GM18519 (cell line): ENCODE results near the gene HMX1.

Experiments
- ATAC-seq: cut with Tn5 transposase; IDR thresholded peaks from one replicate; pipeline ENCODE4 v1.9.1; 2021; ENCODE audit warnings: mild to moderate bottlenecking, moderate library complexity; ENCODE audit not compliant: unreplicated experiment, low FRiP score

Gene HMX1

DNA sequence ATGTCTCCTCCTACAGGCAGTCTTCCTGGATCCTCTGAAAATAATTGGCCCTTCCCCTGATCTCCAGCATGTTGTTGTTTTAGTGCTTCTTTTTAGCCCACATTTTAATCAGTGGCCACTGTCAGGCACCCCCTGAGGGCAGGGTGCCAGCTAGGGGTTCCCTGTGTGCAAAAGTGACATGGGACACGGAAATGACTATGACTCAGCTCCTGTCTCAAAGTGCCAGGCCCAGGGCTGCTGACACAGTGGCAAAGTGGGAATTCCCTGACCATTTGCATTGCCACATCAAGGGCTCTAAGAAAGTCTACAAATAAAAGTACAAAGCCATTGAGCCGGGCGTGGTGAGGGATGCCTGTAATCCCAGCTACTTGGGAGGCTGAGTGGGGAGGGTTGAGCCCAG lies 24.8 kb downstream of the HMX1 start:
- no peak for ATAC-seq

DNA sequence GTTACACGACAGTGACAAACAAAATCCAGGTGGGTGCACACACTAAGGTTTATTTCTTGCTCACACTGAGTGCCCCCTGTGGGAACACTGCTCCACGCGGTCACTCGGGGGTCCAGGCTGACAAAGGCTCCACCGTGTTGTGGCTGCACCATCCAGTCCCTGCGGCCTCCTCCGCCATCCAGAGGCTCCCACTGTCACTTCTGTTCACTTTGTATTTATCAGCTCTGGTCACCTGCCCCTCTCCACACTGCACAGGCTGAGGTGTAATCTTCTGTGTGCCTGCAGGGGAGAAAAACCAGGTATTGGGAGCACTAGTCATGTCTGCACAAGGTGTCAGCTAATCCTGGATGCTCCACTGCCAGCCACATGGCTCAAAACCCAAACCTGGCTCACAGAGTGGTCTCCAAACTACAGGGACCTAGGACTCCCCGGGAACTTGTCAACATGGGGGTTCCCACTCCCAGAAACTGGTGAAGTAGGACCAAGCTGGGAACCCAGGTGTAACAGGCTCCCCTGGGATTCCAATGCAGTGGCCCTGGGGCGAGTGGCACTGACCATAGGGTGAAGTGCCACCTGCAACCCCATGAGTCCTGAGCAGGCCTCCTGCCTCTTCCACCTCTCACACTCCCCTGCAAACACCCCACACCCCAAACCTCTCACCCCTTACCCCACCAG lies 25.5 kb downstream of the HMX1 start:
- no peak for ATAC-seq

DNA sequence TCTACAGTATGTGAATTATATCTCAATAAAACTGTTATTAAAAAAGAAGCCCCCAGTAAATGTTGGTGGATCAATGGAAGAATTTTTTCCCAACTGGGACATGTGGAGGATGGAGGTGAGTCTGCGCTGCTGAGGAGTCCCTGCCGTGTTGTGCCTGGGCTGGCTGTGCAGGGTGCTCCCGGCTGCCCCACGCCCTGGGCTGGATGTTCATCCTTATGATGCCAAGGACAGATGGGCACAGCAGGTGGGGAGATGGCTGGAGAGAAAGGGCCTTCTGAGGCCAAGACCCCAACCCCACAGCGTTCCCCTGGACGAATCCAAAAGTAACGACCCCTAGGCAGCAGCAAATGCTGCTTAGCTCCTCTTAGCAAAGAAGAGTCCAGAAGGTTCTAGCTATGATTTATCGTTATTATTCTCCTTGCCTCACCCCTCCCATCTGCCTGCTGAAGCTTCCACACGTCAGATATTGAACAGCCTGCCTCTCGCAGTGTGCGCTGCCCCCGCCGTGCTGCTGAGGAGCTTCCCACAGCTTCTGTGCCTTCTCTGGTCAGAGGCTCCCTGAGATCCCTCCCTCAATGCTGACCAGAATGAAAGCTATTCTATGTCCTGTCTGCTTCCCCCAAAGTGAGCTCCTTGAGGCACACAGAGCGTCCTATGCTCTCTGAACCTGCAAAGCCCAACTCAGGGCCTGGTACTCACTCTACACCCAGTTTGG lies 26.5 kb downstream of the HMX1 start:
- ATAC-seq, result no peak

DNA sequence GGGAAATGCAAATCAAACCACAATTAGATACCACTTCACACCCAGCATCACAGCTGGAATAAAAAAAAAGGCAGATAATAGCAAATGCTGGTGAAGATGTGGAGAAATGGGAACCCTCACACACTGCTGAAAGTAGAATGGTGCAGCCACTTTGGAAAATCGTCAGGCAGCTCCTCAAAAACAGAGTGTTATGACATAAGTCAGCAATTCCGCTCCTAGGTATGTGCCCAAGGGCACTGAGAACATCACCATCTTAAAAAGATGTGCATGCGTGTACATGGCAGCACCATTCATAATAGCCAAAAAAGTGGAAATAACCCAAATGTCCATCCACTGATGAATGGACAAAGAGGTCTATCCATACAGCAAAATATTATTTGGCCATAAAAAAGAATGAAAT lies 28.0 kb downstream of the HMX1 start:
- no peak for ATAC-seq

DNA sequence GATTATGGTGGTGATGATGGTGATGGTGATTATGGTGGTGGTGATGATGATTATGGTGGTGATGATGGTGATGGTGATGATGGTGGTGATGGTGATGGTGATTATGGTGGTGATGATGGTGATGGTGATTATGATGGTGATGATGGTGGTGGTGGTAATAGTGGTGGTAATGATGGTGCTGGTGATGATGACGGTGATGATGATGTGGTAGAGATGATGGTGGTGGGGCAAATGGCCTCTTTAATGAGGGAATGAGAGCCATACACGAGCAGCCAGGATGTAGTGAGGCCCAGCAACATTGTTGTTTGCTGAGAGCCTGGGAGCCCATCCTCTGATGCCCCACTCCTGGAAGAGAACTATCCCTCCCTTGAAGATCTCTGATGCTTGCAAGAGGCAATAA lies 29.0 kb downstream of the HMX1 start:
- no peak for ATAC-seq

DNA sequence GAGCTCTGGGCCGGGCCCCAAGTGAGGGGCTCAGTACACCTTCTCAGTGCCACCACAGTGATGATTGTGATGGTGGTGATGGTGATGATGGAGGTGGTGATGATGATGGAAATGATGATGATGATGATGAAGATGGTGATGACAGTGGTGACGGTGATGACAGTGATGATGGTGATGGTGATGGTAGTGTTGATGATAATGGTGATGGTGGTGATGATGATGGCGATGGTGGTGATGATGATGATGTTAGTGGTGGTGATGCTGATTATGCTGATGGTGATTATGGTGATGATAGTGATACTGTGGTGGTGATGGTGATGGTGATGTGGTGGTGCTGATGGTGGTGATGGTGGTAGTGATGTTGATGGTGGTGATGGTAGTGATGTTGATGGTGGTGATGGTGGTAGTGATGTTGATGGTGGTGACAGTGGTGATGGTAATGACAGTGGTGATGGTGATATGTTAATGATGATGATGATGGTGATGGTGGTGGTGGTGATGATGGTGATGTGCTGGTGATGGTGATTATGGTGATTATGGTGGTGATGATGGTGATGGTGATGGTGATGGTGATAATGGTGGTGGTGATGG lies 29.9 kb downstream of the HMX1 start:
- no peak for ATAC-seq

DNA sequence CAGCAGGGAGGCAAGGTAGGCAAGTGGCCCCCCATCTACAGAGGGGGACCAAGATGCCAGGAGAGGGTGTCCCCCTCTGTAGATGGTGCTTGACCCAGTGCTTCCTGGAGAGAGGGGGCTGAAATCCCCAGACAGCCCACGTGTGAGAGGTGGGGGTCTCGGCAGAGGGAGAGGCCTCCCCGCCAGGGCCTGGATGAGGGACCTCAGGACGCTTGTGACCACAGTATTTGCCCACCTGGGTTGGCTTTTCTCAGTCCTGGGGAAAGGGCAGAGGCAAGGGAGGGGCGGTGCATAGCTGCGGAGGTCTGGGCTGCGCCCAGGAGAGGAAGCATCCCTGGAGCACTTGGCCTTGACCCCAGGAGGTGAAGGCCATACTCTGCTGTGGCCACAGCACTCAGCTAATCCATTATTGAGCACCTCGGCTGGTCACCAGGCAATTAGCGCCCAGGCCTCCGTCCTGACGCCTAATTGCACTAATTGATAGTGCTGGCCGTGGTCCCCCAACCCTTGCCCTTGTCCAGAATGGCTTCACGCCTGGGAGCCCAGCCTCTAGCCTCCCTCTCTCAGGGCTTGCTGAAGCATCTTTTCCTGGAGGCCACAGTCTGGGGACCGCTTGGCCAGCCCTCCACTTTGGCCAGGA lies 30.7 kb downstream of the HMX1 start:
- ATAC-seq, result no peak

DNA sequence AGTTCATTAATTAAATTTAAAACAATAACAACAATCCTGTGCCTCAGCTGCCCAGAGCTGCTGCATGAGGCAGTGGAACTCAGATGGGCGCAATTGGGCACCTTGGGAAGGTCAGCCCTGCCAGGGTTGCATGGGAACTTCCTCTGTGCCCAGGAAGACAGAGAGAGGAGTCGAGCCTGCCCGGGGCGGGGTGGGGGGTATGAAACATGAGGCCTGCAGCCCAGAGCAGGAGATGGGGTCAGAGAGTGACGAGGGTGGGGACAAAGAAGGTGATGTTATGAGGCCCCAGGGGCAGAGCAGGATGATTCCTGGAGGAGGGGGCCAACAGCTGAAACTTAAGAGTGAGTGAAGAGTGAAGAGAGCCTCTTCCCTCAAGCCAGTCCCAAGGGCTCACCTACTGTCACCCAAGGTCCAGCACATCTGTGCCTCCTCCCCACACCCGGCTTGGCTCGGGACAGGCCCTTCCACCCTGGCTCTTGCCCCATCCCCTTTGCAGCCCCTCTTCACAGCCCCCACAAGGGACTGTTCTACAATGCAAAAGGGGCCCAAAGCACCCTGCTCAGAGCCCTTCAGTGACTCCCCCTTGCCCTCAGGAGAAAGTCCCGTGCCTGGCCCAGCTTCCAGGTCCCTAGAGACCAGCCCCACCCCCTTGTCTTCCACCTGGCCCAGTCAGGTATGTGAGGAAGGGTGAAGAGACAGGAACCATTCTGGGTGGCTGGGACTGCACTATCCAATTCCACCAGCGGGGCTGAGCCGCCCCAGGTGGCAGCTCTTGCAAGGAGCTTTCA lies 31.4 kb downstream of the HMX1 start:
- ATAC-seq, result no peak

DNA sequence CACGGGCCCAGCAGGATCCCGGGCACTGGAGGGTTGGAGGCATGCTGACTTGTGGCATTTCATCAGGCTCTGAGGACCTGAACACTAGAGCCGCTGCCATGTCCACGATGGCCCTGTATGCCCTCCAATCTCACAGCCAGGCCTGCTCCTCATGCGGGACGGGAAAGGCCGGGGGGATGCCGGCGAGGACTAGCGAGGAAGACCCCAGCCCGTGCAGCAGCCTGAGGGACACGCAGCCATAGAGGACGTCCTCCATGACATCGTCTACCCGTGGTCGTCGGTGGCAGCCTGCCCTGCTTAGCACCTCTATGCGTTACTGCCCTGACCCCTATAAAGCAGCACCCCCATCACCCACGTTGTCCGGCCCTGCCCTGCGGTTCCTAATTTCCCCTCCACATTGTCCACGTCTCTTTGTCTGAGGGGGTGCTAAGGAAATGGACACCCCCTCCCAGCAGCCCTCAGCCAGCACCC lies 32.6 kb downstream of the HMX1 start:
- no peak for ATAC-seq

DNA sequence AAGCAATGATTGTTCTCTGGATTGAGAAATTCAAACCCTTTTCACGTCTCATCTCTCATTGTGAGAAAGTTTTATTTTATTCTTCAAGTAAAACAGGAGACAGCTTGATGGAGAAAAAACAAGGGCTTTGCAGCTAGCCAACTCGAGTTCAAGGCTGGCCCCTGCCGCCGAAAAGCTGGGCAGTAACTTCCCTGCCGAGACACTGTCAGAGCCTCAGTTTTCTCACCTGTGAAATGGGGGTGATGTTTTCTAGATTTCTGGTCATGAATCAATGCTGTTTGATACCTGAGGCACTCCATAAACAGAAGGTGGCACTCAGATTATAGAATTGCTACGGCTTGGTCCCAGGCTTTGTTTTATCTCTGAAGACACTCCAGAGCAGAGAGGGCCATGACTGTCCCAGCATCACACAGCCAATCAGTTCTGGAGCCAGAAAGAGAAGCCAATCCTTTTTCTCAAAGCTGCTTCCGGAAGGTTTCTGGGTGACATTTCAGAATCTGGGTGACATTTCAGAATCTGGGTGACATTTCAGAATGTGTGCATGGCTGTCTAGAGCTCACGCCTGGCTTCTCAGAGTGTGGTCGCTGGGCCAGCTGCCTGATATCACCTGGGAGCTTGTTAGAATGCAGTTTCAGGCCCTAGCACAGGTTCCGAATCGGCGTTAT lies 33.2 kb downstream of the HMX1 start:
- no peak for ATAC-seq

DNA sequence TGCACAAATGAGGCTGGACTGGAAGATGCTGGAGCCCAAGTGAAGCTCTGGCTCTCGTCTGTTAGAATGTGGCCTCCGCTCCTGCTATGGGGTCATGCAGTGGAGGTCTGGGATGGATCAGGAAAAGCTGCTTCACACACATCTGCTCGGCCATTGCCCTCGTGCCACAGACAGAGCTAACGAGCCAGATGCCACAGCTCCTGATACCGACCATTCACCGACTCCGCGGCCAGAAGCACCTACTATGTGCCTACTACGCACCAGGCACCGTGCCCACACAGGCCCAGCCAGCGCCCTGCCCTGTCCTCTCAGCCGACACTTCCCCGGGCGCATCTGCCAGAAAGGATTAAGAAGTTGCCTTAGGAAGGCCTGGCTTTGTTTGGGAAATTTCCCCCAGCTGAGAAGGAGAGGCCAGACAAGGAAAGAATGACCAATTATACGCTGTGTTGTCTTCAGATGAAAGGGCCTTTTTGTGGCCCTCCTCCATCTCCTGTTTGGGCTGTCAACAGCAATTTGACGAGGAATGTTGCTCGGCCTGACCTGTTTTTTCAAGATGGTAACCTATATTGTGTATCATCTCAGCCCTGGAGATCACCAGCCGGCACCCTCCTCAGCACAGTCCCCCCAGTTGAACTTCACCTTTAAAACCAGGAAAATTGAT lies 34.3 kb downstream of the HMX1 start:
- ATAC-seq, result no peak

DNA sequence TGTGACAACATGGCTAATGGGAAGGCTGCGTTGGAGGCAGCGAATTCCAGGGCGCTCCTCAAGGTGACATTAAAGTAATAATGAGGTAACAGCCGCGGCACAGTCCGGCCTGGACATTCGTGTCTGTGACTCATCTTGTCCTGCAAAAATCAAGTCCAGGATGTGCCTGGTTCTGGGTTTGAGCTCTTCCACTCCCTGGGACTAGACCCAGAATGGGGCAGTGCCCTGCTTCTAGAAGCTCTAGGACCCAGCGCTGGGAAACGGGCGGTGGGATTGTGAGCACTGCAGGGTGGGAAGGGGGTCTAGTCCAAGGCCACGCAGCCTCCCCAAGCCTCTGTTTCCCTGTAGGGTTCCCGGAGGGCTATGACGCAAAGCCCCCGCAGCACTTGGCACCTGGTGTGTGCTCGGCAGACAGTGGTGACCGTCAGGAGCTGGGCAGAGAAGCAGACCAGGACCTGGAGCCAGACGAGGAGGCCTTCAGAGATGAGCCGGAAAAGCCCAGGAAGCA lies 34.9 kb downstream of the HMX1 start:
- ATAC-seq, result no peak

DNA sequence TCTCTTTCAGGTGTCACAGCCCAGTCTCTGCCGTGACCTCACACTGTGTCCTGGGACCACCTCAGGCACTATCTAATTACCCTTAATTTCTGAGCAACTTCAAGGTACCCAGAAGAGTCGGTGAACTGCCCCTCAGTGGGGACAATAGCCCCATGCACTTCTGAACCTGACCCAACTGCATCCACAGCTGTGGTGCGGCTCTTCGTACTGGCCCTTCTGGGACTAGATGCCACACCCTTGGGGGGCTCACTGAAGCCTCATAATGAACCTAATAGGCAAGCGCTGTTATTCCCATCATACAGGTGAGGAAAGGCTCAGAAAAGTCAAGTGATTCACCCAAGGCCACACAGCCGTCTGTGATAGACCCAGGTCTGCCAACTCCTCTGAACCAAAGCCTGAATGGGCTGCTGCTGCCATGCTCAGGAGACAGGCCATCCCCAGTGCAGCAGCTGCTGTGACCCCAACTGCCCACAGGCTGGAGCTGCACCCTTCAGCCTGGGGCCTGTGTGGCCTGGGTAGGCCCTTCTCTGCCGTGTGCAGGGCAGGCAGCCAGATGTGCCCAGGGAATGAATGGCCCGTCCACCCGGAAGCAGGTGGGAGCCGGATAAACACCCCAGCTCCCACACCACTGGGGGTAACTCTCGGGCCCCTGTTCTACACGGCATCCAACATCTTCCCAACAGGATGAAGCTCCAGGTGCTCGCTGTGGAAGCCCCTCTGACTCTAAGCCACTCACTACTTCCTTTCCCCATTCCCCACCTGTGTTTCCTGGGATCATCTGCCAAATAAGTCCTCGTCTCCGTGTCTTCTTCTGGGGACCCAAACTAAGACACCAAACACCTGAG lies 35.9 kb downstream of the HMX1 start:
- no peak for ATAC-seq

DNA sequence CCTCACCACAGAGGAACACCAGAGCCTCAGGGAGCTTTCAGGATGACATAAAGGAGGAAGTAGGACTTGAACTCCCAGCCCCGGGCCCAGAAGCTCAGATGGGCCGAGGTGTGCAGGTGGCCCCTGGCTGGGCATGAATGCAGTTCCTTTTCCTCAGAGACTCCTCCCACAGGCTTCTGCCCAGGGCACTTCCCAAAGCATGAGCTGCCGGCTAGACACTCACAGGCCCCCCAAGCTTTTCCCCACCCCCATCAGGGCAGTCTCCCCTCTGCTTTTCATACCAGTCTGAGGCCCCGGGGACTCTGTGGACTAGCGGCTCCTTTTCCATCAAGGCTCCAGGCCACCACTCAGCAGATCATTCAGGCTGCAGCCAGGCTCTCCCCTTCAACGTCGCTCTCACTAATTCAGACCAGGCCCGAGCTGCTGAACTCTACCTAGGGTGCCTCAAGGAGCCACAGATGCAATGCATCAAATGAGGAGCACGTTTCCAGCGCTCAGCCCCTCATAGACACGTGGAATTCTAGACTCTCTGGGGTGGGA lies 36.9 kb downstream of the HMX1 start:
- ATAC-seq, result no peak

DNA sequence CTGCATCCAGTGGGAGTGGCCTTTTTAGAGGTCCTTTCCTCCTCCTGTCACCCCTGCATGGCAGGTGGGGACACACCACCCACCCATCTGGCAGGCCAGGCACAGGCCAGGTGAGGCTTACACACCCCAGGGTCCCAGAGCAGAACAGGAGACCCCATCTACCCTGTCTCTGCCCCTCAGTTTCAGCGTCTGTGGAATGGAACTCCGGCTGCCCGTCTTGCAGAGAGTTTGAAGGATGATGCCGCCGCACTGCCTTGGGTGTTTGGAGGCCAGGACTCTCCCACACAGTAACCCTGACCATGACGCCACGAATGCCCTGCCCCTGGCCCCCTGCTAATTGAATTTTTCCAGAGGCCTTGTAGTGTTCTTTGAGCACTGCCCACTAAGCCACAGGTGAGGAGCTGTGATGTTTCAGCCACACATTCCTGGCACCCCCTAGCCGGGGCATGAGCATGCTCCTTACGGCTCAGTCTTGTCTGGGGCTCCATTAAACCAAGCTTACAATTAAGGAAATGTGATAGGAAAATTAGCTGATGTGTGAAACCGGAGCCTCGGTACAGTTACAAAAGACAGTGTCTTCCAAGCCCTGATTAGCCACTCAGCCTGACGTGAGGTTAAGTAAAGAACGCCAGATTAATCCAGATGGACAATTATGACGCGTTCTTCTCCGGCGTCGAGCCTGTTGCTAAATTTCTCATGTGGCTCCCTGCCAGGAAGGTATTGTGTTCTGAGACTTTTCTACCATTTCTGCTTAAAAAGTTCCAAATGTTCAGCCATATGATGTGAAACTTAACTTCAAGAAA lies 39.3 kb downstream of the HMX1 start:
- ATAC-seq, result no peak

DNA sequence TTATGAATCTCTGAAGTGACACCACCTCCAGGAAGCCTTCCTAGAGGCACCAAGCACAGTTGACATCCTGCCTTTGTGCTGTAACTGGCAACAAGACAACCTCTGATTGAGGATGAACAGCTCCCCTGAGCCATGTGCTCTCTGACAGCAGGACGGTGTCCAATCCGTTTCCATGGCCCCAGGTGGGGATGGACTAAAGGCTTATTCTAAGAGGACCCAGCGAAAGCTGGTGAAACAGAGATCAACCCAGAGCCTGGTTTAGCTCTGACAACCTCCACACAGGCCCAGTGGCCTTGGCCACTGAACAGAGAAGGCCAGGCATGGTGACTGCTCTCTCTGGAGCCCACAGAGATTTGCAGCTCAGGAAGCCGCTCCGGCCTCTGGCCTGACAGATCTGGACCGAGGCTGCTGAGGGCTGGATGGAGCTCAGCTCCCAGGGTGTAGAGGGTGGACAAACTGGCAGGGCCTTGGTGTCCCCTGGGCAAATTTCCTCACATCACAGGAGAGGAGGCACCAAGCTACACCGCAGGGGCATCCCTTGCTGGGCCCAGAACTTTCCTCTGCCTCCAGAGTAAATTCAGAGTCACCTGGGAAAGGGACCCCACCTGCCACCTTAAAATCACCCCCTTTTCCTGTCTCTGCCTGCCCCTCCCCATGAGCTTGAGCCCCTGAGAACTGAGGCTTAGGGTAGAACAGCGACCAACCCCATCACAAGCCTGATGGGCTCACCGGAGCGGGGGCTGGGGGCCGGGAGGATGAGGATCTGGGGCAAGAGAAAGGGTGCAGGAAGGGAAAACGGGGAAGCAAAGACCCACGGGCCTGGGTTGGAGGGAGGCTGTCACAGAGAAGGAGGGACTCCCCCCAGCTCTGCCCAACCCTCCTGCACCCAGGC lies 40.2 kb downstream of the HMX1 start:
- ATAC-seq, result no peak
